Activated CD4-positive, alpha-beta T cell treated with anti-CD3 and anti-CD28 coated beads for 1 hour (primary cell): ENCODE results near the gene MAPK8IP3.

ENCODE experiments used
- DNase-seq: peaks from one replicate; pipeline ENCODE4 v3.0.0-alpha.2; 2020

The MAPK8IP3 gene

DNA sequence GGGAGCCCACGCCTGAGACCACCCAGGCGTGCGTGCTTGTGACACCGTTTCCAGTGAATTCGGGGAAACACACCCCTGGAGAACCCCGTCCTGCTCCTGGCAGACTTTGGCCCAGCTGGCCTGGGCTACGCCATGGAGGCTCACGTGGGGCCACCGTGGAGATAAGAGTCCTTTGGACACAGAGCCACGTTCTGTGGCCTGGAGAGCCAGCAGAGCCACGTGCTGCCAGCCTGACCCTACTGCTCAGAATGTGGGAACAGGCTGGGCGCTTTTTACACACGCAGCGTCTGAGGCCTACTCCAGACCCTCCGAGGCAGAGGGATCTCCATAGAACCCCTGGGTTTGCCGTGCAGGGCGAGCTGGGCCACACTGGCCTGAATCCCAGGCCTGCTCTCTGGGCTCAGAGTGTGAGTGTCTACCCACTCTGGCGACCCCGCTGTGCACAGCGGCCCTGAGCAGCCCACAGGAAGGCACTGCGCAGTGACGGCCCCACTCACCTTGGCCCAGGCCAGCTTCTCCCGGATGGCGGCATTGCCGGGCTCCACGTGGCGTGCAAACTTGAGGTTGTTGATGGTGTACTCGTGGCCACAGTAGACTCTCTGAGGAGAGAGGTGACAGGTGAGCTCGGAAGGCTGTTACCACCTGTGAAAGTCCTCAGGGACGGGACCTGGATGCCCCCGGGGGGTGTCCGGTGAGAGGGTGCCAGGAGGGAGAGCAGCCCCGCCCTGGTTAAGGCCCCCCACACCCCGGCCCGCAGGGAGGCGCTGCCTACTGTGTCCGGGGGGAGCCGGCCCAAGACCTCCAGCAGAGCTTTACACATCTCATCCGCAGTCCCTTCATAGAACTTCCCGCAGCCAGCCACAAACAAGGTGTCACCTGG, 110.6 kb downstream of the MAPK8IP3 start:
- DNase-seq = no peak

DNA sequence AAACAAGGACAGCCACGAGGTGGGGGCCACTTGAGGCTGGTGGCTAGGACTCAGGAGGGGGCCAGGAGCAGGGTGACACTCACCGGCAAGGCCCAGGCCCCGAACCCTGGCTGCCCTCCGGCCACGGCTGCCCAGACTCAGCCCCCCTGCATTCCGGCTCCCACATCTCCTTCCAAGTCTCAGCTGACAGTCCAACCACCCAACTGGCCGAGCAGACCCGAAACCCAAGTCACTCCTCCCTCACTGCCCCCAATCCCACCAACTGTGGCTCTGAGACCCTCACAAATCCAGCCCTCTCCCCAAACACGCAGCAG, 111.2 kb downstream of the MAPK8IP3 start:
- DNase-seq = no peak

DNA sequence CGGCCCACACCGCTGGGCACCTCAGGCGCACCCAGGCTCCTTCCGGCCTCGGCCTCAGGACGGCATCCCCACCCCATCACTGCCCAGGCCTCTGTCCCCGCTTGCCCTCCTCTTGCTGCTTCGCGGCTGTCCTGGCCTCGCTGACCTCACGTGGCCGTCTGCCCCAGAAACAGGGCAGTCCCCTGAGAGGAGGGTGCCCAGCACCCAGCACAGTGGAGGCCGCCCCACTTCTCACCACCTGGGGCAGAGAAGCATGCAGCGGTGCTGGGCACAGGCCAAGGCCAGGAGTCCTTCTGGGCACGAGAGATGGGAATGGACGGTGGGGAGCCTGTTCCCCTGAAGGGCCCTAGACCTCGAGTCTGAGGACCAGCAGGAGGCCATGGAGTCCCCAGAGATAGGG, 111.7 kb downstream of the MAPK8IP3 start:
- no peak for DNase-seq

DNA sequence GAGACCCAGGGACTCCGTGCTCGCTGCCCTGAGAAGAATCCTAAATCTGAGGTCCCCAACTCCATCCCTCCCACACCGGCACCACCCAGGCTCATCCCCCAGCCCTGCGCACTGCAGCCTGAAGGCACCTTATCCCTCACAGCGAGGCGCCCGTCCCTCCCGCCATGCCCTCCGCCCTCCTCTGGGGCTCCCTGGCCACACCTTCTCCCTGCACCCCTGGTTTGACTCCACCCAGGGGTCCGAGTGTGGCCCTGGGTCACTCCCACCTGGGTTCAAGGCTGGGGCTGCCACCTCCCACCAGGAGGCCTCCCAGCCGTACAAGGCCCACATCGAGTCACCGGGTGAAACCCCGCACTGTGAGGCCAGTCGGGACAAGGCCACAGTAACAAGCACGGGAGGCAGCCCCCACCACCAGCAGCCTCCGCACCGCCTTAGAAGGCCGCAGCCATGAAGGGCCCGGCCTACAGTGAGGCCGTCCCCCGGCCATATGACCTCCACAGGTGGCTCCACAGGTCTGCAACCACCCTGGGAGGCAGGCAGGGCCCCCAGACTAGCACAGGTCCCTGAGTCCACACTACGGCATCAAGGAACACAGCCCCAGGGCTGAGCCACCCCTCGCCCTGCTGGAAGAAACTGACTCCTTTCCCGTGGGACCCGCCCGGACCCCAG, 112.3 kb downstream of the MAPK8IP3 start:
- no peak for DNase-seq

DNA sequence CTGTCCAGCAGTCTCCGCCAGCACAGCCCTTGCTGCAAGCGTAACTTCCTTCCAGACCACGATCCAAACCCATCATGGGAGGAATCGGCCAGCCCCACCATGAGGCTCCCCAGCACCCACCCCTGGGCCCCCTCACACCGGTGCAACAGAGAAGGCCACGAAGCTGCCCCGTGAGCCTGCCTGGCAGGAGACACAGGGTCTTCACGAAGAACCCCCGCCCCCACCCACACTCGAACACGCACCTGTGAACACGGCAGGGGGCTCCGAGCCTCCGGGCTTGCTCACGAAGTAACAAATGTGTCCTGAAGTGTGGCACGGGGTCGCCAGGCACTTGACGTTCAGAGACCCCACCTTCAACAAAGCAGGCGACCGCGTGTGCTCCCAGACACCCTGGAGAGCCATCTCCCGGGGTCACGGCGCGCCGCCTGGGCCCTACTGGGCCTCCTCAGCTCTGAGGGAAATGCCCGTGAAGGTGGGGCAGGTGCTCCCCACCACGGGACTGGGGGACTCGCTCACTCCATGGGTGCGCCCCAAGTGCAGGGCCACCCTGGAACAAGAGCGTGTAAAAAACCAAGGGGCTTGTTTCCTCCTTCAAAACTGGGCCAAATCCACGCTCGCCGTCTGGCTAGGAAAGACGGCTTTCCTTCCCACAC, 113.0 kb downstream of the MAPK8IP3 start:
- no peak for DNase-seq

DNA sequence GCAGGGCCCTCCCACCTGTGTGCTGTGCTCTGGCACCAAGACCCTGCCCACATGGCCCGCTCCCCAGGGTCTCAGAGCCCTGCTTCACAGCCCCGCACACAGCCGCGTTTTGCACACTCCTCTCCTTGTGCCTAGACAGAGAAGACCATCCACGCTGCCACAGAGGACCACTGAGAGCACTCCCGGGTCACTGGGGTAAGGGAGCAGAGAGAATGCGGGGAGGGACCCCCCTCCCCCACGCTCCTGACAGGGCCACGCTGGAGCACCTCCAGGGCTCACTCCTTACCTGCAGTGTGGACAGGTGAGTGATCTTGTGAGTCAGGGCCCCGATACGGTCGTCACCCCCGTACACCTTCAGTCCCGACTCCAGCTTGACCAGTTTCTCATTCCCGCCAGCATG, 113.6 kb downstream of the MAPK8IP3 start:
- no peak for DNase-seq
